Activated CD4-positive, alpha-beta T cell treated with anti-CD3 and anti-CD28 coated beads for 36 hours (primary cell): ENCODE data around the gene DAPK3. TPM values are rescaled to one million over a fixed set of nuclear protein-coding genes. Genes with fewer than 3 reads are reported as not detected.
"Not testable (repeated sequence)": the region's sequence is repeated elsewhere in the genome, so short reads cannot be mapped to it uniquely, and the experiment has no call there.

Experiments
- ATAC-seq: fragments of 200-7000 bp; cut with Tn5 transposase; one replicate; pipeline ENCODE4 v1.10.0; 2021; ENCODE audit warnings: mild to moderate bottlenecking, moderate library complexity
- CTCF ChIA-PET: fragments of 350-600 bp; sonication (Branson Sonifier 250); formaldehyde crosslinking; loops from one replicate; lab custom pipeline; 2021; ENCODE audit warnings: antibody characterized with exemption; lab: Charles Lee
- POLR2A ChIA-PET: fragments of 350-600 bp; sonication (Branson Sonifier 250); formaldehyde crosslinking; loops from one replicate; lab custom pipeline; 2021; ENCODE audit warnings: antibody characterized with exemption, inconsistent platforms; lab: Charles Lee
- DNase-seq: peaks from one replicate; pipeline ENCODE4 v3.0.0-alpha.2; 2020
- H3K27ac Mint-ChIP-seq: one replicate; pipeline ENCODE4 v1.8.0; 2021; ENCODE audit warnings: mixed read lengths
- H3K27me3 Mint-ChIP-seq: one replicate; pipeline ENCODE4 v1.8.0; 2021; ENCODE audit warnings: mixed read lengths
- H3K36me3 Mint-ChIP-seq: one replicate; pipeline ENCODE4 v1.8.0; 2021; ENCODE audit warnings: low read depth, mixed read lengths
- H3K4me1 Mint-ChIP-seq: one replicate; pipeline ENCODE4 v1.8.0; 2021; ENCODE audit warnings: mixed read lengths
- H3K4me3 Mint-ChIP-seq: one replicate; pipeline ENCODE4 v1.8.0; 2021; ENCODE audit warnings: mild to moderate bottlenecking, moderate library complexity, mixed read lengths
- H3K9me3 Mint-ChIP-seq: one replicate; pipeline ENCODE4 v1.8.0; 2021; ENCODE audit warnings: low read depth, mixed read lengths
- intact Hi-C, 2 experiments: fragments of 100-400 bp; cut with DNase I in 1 of 2; cut with micrococcal nuclease in 1 of 2; formaldehyde crosslinking; loops; one replicate each; pipeline versions ENCODE4 v1.14.2 to v1.15.1; 2022 to 2024; cut with DNase I, micrococcal nuclease
- total RNA-seq, 2 experiments: library from RNA; stranded (reverse); gene quantifications; one replicate each; pipeline ENCODE4 v1.2.3, GENCODE V29; 2021

DAPK3 gene
- total RNA-seq, 2 experiments from 2014 or later, result 26.7 to 27.6 TPM

GRCh38 chr19:4012975-4013634 is 42.2 kb upstream of the DAPK3 start:
- Mint-ChIP-seq H3K27ac (no peak overlapping the region), H3K36me3 (peaks cover 2% of the 10 kb centered on the region), H3K4me1 (peaks cover 26% of the 10 kb centered on the region), H3K27me3 (no peaks in the 10 kb centered on the region), H3K9me3 (no peaks in the 10 kb centered on the region), H3K4me3 (no peak overlapping the region)
- DNase-seq, result no peak
- intact Hi-C loops, result no loop called here
- no peak for ATAC-seq
- CTCF ChIA-PET, result interaction anchor here (0.5 kb wide), 1 partner anchor 797 kb away, joined by 3 read pairs; no protein-coding TSS in a partner anchor
- POLR2A ChIA-PET, result no interaction called here

DNA sequence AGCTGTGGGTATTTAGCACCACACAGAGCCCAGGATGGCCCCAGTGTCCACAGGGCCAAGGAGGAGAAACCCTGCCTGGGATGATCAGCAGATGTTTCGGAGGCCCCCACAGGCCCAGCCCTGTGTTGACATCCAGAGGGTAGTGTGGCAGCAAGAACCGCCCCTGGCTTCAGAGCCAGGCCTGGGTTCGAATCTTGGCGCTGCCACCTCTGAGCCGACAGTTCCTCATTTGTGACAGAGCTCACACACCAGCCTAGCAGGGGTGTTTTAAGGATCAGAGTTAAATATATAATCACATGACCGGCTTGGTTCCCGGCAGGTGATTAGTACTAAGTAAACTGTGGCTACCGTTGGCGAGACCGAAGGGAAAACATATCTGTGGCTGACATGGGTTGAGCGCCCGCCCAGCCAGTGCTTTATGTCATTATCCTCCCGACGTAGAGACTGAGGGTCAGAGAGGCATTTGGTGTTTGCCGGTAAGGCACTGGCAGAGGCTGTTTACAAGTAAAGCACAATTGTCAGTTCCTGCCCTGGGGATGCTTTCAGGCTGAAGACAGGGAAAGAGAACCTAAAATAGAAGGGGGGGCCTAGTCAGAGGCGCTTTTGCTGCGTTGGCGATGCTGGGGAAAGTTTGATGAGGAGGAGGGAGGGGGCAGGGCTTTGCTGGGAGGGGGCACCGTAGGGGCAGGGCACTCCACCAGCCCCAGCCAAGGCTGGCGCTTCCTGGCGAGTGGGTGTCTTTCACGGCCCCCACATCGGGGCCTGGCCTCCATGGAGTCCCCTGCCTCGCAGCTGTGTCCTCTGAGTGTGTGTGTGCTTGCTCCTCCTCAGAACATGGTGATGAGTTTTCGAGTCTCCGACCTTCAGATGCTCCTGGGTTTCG is 41.4 kb upstream of the DAPK3 start:
- intact Hi-C loops, result no loop called here
- Mint-ChIP-seq H3K4me1 (peaks cover 26% of the 10 kb centered on the region), H3K27ac (no peak overlapping the region), H3K27me3 (no peaks in the 10 kb centered on the region), H3K36me3 (peaks cover 2% of the 10 kb centered on the region), H3K4me3 (no peak overlapping the region), H3K9me3 (no peaks in the 10 kb centered on the region)
- ATAC-seq, result no peak
- ChIA-PET CTCF (no interaction called here), POLR2A (no interaction called here)
- no peak for DNase-seq

DNA sequence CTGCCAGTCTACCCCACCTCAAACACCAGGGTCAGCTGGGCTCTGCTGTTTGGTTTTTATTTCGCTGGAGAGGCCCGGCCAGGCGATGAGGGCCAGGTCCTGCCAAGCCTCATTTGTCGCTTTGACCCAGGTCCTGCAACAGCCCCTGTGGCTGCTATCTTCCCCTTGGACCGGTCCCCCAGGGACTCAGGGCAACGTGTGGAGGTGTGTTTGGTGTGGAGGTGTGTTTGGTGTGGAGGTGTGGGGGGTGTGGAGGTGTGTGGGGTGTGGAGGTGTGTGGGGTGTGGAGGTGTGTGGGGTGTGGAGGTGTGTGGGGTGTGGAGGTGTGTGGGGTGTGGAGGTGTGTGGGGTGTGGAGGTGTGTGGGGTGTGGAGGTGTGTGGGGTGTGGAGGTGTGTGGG is 40.5 kb upstream of the DAPK3 start:
- H3K27ac Mint-ChIP-seq, ATAC-seq, intact Hi-C loops, H3K36me3 Mint-ChIP-seq, CTCF ChIA-PET, H3K27me3 Mint-ChIP-seq, H3K9me3 Mint-ChIP-seq, H3K4me3 Mint-ChIP-seq, DNase-seq: not testable (repeated sequence)
- peaks cover 26% of the 10 kb centered on the region for H3K4me1 Mint-ChIP-seq
- POLR2A ChIA-PET, result interaction anchor here (0.5 kb wide), 1 partner anchor 209 kb away, joined by 5 read pairs; no protein-coding TSS in a partner anchor

DNA sequence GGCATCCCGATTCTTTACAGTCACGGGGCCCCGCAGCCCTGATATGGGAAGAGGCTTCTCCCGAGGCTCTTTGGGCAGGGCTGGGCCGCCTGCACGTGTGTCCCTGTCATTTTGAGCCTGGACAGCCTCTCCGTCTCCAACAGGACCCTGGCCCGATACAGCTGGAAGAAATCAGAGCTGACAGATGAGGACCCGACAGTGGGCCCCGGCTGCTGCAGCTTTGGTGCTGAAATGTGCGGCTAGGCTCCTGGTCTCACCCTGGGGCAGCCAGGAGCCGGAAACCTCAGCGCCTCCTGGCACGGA is 39.9 kb upstream of the DAPK3 start:
- Mint-ChIP-seq H3K4me3 (no peak overlapping the region), H3K9me3 (no peaks in the 10 kb centered on the region), H3K36me3 (peaks cover 2% of the 10 kb centered on the region), H3K27ac (no peak overlapping the region), H3K4me1 (peaks cover 28% of the 10 kb centered on the region), H3K27me3 (no peaks in the 10 kb centered on the region)
- ATAC-seq (no peak), DNase-seq (no peak)
- POLR2A ChIA-PET, result interaction anchor here (0.5 kb wide), 1 partner anchor 210 kb away, joined by 5 read pairs; no protein-coding TSS in a partner anchor
- CTCF ChIA-PET, result no interaction called here
- intact Hi-C loops, result no loop called here

DNA sequence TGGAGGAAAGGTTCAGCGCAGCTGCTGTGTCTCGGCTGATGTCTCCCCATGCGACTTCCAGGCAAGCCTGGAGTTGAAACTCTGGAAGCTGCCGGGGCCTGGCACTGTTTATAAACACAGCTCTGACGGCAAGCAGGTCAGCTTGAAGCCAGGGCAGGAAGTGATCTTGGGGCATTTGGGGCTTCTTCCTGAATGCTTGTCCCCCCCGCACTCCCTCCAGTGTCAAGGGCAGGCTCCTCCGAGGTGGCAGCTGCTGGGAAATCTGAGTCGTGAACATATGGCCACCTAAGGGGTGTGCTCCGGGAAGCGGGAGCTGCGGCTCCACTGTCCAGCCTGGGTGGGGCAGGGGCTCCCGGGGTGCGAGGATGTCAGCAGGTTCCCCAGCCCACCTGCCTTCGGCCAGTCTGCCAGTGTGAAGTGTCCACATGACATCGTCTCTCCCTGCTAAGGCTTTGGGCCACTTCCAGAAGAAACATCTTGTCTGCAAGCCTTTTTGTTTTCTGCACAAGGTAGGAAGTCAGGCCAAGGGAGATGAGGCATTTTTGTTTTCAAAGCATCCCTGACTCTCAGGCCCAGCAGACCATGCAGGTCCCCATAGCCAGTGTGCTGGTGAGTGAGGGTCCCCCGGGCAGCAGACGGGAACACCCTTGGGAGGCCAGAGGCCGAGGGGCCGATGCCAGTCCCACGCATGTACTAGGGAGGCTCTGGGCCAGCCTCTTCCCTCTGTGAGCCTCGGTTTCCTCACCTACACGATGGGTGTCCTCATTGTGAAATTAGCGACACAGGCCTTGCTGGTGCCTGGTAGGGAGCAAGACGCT is 39.3 kb upstream of the DAPK3 start:
- ChIA-PET POLR2A (interaction anchor here (0.6 kb wide), 1 partner anchor 40 kb away, joined by 3 read pairs; no protein-coding TSS in a partner anchor), CTCF (interaction anchor here (0.5 to 1.4 kb wide), 3 partner anchors 130 to 389 kb away, joined by 3 to 4 read pairs (median 3); no protein-coding TSS in a partner anchor)
- H3K27ac Mint-ChIP-seq, result no peak overlapping the region
- H3K36me3 Mint-ChIP-seq, result peaks cover 2% of the 10 kb centered on the region
- no peaks in the 10 kb centered on the region for H3K9me3 Mint-ChIP-seq
- no peak for DNase-seq
- H3K4me1 Mint-ChIP-seq, result peaks cover 28% of the 10 kb centered on the region
- H3K27me3 Mint-ChIP-seq, result no peaks in the 10 kb centered on the region
- ATAC-seq, result no peak
- intact Hi-C loops, result loop anchor here (5.0 kb wide), 2 partner anchors 52 to 1817 kb away; no protein-coding TSS in a partner anchor
- no peak overlapping the region for H3K4me3 Mint-ChIP-seq

GRCh38 chr19:4007836-4008539 is 37.1 kb upstream of the DAPK3 start:
- H3K9me3 Mint-ChIP-seq, result no peaks in the 10 kb centered on the region
- ChIA-PET CTCF (interaction anchor here (0.9 to 2.6 kb wide), 4 partner anchors 10 to 178 kb away, joined by 3 to 11 read pairs (median 3); no protein-coding TSS in a partner anchor), POLR2A (interaction anchor here (0.7 to 1.5 kb wide), 3 partner anchors 21 to 580 kb away, joined by 3 to 6 read pairs (median 5); partner anchors contain the start of gene EEF2)
- H3K4me3 Mint-ChIP-seq, result peak overlapping the region; percentile 75
- H3K36me3 Mint-ChIP-seq, result peaks cover 2% of the 10 kb centered on the region
- intact Hi-C loops, result loop anchor here (1.0 to 5.0 kb wide), 17 partner anchors 18 to 1819 kb away; partner anchors contain the start of genes ANKRD24 (in 1 of the 2), DAPK3 (in 1 of the 2), EEF2 (in 1 of the 2) and FZR1 (in 1 of the 2)
- H3K27ac Mint-ChIP-seq, result peak overlapping the region; percentile 71
- DNase-seq (peak; percentile 58), ATAC-seq (peak; percentile 1)
- peaks cover 27% of the 10 kb centered on the region for H3K4me1 Mint-ChIP-seq
- H3K27me3 Mint-ChIP-seq, result no peaks in the 10 kb centered on the region

DNA sequence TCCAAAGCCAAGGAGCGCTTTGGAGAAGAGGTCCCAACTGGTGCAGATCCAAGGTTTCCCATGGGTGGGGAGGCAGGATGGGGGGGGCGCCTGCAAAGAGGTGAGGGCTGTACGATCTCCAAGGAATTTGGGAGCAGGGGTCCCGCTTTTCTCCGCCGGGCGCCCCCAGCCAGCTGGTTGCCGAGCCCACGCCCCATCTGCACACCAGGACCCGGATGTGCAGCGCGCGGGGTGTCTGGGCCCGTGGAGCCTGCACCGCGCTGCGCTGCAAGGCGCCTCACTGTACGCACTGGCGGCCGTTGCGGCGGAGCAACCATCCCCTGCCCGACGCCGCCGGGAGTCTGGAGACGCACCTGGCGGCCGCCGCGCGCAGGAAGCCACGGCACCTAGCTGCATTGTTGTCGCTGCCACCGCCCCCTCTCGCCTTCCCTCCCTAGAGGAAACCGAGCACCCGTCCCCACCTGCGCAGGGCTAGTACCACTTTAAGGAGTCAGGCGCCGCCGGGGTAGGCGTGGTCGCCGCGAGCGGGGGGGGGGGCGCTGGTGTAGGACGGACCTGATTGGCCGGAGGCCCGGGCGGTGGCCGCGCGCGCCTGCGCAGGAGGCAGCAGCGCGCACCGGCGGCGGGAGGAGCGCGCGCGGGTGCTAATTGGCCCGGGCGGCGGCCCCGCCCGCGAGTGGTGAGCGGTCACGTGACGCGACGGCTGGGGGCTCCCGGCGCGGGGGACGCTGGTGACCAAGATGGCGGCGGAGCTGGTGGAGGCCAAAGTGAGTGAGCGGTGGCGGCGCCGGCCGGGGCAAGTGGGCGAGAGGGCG is 36.3 kb upstream of the DAPK3 start, which contains the start of gene PIAS4:
PIAS4 (plus strand) TSS at position 716 of the 815 bp plus-strand sequence; CDS start at position 741, 25 bp downstream.
- Mint-ChIP-seq H3K27me3 (no peaks in the 10 kb centered on the region), H3K27ac (peak within 1 kb of the TSS; percentile 71), H3K36me3 (no peaks in the 10 kb centered on the region), H3K4me3 (peak within 1 kb of the TSS; percentile 75), H3K4me1 (peaks cover 27% of the 10 kb centered on the region), H3K9me3 (no peaks in the 10 kb centered on the region)
- DNase-seq (peak; percentile 97), ATAC-seq (peak; percentile 92)
- intact Hi-C loops, result loop anchor here (1.0 to 5.0 kb wide), 17 partner anchors 17 to 1820 kb away; partner anchors contain the start of genes ANKRD24 (in 1 of the 2), DAPK3 (in 1 of the 2), EEF2 (in 1 of the 2) and FZR1 (in 1 of the 2)
- CTCF ChIA-PET, result interaction anchor here (0.6 to 2.6 kb wide), 10 partner anchors 10 to 1941 kb away, joined by 3 to 11 read pairs (median 3); partner anchors contain the start of gene EEF2
- POLR2A ChIA-PET, result interaction anchor here (0.7 to 1.5 kb wide), 4 partner anchors 20 to 580 kb away, joined by 3 to 6 read pairs (median 4); partner anchors contain the start of gene EEF2

- H3K9me3 Mint-ChIP-seq, H3K27me3 Mint-ChIP-seq, DNase-seq, H3K27ac Mint-ChIP-seq, H3K36me3 Mint-ChIP-seq, ATAC-seq: not testable (repeated sequence)
- CTCF ChIA-PET, result interaction anchor here (1.0 to 2.2 kb wide), 2 partner anchors 15 to 135 kb away, joined by 5 to 7 read pairs; no protein-coding TSS in a partner anchor
- POLR2A ChIA-PET, result interaction anchor here (0.7 kb wide), 1 partner anchor 181 kb away, joined by 3 read pairs; no protein-coding TSS in a partner anchor
- peak overlapping the region; percentile 32 for H3K4me3 Mint-ChIP-seq
- peaks cover 22% of the 10 kb centered on the region for H3K4me1 Mint-ChIP-seq
- intact Hi-C loops, result loop anchor here (5.0 kb wide), 2 partner anchors 57 to 1822 kb away; no protein-coding TSS in a partner anchor
These were observed 34.5 kb upstream of the DAPK3 start for GRCh38 chr19:4005436-4005835.

DNA sequence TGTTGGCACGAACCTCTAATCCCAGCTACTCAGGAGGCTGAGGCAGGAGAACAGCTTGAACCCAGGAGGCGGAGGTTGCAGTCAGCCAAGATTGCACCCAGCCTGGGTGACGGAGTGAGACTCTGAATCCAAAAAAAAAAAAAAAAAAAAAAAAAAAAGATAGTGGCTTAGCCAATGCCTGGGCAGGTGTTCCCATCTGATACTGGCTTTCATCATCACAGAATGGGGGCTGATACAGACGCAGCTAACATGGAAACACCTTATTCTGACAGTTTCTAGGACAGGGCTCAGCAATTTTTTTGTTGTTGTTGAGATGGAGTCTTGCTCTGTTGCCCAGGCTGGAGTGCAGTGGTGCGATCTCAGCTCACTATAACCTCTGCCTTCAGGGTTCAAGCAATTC is 29.9 kb upstream of the DAPK3 start:
- DNase-seq, H3K27me3 Mint-ChIP-seq, H3K9me3 Mint-ChIP-seq, intact Hi-C loops, H3K4me1 Mint-ChIP-seq, H3K27ac Mint-ChIP-seq, ATAC-seq, H3K4me3 Mint-ChIP-seq, H3K36me3 Mint-ChIP-seq: not testable (repeated sequence)
- CTCF ChIA-PET, result interaction anchor here (0.6 to 1.1 kb wide), 2 partner anchors 10 to 108 kb away, joined by 3 read pairs; no protein-coding TSS in a partner anchor
- POLR2A ChIA-PET, result interaction anchor here (0.7 kb wide), 1 partner anchor 84 kb away, joined by 3 read pairs; no protein-coding TSS in a partner anchor
